ENCODE measurements around the gene HPGDS.
"Not testable (repeated sequence)": the region's sequence is repeated elsewhere in the genome, so short reads cannot be mapped to it uniquely, and the experiment has no call there.

The HPGDS gene

DNA sequence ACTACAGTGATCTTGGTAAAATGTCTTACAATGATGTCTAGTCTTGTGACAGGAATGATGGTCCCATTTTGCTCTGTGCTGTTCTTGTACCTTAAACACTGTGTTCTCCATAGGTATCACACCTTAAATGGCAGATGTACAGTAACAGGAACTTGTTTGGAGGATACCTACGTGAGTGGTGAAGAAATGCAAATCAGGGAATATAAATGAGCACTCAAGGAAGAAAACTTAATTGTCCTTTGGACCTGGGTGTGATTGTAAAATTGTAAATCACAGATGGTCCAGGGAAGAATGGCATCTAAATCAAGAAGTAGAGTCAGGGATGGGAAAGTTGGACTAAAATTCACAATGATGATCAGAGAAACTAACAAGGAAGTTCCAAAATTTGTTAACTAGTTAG, 12.7 kb downstream of the HPGDS start:
- Histone ChIP-seq H3K36me3 (ENCODE audit: control insufficient read depth, insufficient read depth, low read length) (no peaks in the 10 kb centered on the region), H3K9me3 (ENCODE audit: control insufficient read depth, low read length) (peaks cover 11% of the 10 kb centered on the region), H3K4me3 (ENCODE audit: extremely low read depth, insufficient read depth, low read length, poor library complexity, severe bottlenecking) (no peak overlapping the region), H3K4me1 (ENCODE audit: control insufficient read depth, insufficient read depth, low read length, poor library complexity, severe bottlenecking) (no peaks in the 10 kb centered on the region), H3K27ac (ENCODE audit: low read depth, low read length, severe bottlenecking) (no peak overlapping the region)
- 88 to 91% methylated on average over 1 of the region's 1 CpG for WGBS, 2 experiments (ENCODE audit: insufficient coverage in 2 of 2)

DNA sequence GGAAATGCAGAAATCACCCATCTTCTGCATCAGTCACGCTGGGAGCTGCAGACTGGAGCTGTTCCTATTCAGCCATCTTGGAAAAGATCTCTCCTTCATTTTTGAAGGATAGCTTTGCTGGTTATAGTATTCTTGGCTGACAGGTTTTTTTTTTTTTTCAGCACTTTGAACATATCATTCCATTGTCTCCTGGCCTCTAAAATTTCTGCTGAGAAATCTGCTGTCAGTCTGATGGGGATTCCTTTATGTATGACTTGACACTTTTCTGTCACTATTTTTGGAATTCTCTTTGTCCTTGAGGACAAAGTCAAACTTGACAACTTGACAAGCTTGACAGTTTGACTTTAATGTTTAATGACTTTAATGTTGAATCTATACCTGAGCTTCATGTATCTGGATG, 16.8 kb downstream of the HPGDS start:
- 100% methylated on average over 1 of the region's 1 CpG; no CpG with 5 or more reads in 1 of the 2 experiments for WGBS, 2 experiments (ENCODE audit: insufficient coverage in 2 of 2)
- Histone ChIP-seq H3K27ac (ENCODE audit: low read depth, low read length, severe bottlenecking) (no peak overlapping the region), H3K4me3 (ENCODE audit: extremely low read depth, insufficient read depth, low read length, poor library complexity, severe bottlenecking) (no peak overlapping the region), H3K4me1 (ENCODE audit: control insufficient read depth, insufficient read depth, low read length, poor library complexity, severe bottlenecking) (no peaks in the 10 kb centered on the region), H3K9me3 (ENCODE audit: control insufficient read depth, low read length) (peaks cover 11% of the 10 kb centered on the region), H3K36me3 (ENCODE audit: control insufficient read depth, insufficient read depth, low read length) (no peaks in the 10 kb centered on the region)

DNA sequence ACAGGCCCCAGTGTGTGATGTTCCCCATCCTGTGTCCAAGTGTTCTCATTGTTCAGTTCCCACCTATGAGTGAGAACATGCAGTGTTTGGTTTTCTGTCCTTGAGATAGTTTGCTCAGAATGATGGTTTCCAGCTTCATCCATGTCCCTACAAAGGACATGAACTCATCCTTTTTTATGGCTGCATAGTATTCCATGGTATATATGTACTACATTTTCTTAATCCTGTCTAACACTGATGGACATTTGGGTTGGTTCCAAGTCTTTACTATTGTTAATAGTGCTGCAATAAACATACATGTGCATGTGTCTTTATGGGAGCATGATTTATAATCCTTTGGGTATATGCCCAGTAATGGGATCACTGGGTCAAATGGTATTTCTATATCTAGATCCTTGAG, 22.7 kb downstream of the HPGDS start:
- H3K4me3 ChIP-seq (ENCODE audit: extremely low read depth, insufficient read depth, low read length, poor library complexity, severe bottlenecking); H3K4me1 ChIP-seq (ENCODE audit: control insufficient read depth, insufficient read depth, low read length, poor library complexity, severe bottlenecking); H3K27ac ChIP-seq (ENCODE audit: low read depth, low read length, severe bottlenecking); H3K36me3 ChIP-seq (ENCODE audit: control insufficient read depth, insufficient read depth, low read length); H3K9me3 ChIP-seq (ENCODE audit: control insufficient read depth, low read length): not testable (repeated sequence)

DNA sequence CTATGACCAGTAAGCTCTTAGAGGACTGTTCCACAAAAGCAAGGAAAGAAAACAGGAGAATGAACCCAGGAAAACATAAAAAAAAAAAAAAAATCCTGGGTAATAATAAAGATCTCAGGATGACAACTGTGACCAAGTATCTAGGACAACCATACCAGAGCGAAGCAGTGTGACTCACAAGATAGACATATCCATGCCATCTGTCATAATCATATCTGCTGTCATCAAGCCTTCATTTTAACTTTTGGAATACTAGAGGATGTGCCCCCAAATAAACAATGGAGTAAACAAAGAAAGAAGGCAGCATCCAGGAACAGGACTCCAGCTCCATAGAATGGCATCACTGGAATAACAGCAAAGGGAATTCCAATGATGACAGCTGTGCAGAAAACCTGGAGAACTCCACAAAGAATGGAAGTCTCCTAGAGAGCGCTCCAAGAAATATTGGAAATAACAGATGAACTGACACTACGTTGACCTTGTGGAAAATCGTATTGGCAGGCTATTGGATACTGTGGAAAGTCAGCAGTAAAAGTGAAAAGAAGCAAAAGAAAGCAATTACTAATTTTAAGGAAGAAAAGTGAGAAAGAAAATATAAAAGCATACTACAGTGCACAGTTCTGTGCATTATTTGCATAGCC, 35.3 kb downstream of the HPGDS start:
- peaks cover 2% of the 10 kb centered on the region for H3K4me1 ChIP-seq (ENCODE audit: control insufficient read depth, insufficient read depth, low read length, poor library complexity, severe bottlenecking)
- H3K4me3 ChIP-seq (ENCODE audit: extremely low read depth, insufficient read depth, low read length, poor library complexity, severe bottlenecking) = no peak overlapping the region
- H3K27ac ChIP-seq (ENCODE audit: low read depth, low read length, severe bottlenecking) = no peak overlapping the region
- WGBS, 2 experiments (ENCODE audit: insufficient coverage in 2 of 2) = 78% methylated on average over 3 of the region's 4 CpGs; no CpG with 5 or more reads in 1 of the 2 experiments
- no peaks in the 10 kb centered on the region for H3K9me3 ChIP-seq (ENCODE audit: control insufficient read depth, low read length)
- H3K36me3 ChIP-seq (ENCODE audit: control insufficient read depth, insufficient read depth, low read length) = no peaks in the 10 kb centered on the region

DNA sequence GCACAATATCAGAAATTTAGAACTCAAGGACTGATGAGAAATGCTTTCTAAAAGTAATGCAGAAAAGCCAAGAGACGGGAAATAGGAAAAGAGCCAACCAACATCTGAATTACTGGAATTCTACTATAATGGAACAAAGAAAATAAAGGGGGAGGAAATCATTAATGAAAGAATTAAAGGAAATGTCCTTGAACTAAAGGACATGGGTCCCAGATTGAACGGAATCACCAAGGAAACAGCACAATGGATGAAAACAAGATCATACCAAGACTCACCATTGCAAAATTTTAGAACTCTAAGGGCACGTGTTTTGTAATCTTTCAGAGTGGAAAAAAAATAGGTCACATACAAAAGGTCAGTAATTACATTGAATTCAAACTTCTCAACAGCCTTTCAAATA, 35.9 kb downstream of the HPGDS start:
- Histone ChIP-seq H3K9me3 (ENCODE audit: control insufficient read depth, low read length) (no peaks in the 10 kb centered on the region), H3K4me1 (ENCODE audit: control insufficient read depth, insufficient read depth, low read length, poor library complexity, severe bottlenecking) (peaks cover 2% of the 10 kb centered on the region), H3K36me3 (ENCODE audit: control insufficient read depth, insufficient read depth, low read length) (no peaks in the 10 kb centered on the region), H3K27ac (ENCODE audit: low read depth, low read length, severe bottlenecking) (no peak overlapping the region), H3K4me3 (ENCODE audit: extremely low read depth, insufficient read depth, low read length, poor library complexity, severe bottlenecking) (no peak overlapping the region)
- WGBS, 2 experiments (ENCODE audit: insufficient coverage in 2 of 2) = no CpG with 5 or more reads among the region's 3 CpGs

DNA sequence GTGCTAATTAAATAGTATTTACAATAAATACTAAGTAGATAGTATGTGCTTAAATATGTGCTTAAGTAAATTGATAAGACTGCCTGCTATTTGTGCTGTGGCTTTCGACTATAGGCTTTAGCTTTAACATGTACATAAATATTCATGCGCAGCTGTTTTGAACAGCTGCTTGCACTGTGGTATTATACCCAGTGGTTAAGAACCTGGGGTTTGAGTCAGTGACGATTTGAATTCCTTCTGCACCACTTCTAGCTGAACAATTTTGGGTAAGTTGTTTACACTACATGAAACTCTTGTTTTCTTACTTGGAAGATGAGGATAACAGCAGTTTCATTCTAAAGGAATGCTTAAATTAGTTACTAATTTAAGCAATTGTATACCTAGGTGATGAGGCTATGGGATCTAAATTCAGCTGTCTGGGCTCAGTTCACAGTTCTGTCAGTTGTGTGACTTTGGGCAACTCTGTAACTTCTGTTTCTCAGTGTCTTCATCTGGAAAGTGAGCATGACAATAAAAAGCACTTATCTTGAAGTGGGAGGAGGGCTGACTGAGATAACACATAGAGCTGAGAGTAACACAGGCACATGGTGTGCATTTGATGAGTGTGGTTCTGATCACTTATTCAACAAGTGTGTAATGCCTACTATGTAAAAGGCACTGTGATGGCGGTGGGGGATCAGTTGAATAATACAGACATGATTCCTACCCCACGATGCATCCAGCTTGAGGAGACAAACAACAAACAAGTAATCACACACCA, 37.0 kb downstream of the HPGDS start:
- H3K36me3 ChIP-seq (ENCODE audit: control insufficient read depth, insufficient read depth, low read length) = no peaks in the 10 kb centered on the region
- no peak overlapping the region for H3K27ac ChIP-seq (ENCODE audit: low read depth, low read length, severe bottlenecking)
- H3K4me1 ChIP-seq (ENCODE audit: control insufficient read depth, insufficient read depth, low read length, poor library complexity, severe bottlenecking) = peaks cover 2% of the 10 kb centered on the region
- H3K9me3 ChIP-seq (ENCODE audit: control insufficient read depth, low read length) = no peaks in the 10 kb centered on the region
- WGBS, 2 experiments (ENCODE audit: insufficient coverage in 2 of 2) = 93% methylated on average over 2 of the region's 5 CpGs; no CpG with 5 or more reads in 1 of the 2 experiments
- H3K4me3 ChIP-seq (ENCODE audit: extremely low read depth, insufficient read depth, low read length, poor library complexity, severe bottlenecking) = no peak overlapping the region

DNA sequence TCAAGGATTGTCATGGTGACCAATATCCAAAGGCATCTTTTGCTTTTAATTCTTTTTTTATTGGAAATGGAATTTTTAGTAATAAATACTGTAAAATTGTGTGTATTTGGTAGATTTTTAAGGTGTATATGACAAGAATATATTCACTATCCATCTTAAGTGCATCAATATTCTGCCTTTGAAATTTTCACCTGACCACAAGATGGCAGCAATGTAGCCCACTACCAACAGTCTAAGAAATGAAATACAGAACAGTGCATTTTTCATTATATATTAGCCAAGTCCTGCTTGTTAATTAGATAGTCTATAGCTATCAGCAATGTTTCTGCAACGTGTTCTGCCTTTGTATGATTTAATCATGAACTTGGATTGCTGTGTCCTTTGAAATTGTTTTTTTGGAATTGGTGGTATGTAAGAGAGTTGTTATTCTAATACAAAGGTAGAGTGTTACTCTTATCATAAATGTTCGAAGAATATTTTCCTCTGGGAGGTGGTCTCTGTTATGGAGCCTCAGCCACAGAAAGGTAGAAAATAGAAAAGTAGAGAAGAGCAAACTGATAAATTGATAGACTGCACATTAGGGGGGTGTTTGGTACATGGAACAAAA, 38.2 kb downstream of the HPGDS start:
- Histone ChIP-seq H3K9me3 (ENCODE audit: control insufficient read depth, low read length) (no peaks in the 10 kb centered on the region), H3K4me3 (ENCODE audit: extremely low read depth, insufficient read depth, low read length, poor library complexity, severe bottlenecking) (no peak overlapping the region), H3K27ac (ENCODE audit: low read depth, low read length, severe bottlenecking) (no peak overlapping the region), H3K4me1 (ENCODE audit: control insufficient read depth, insufficient read depth, low read length, poor library complexity, severe bottlenecking) (peaks cover 2% of the 10 kb centered on the region), H3K36me3 (ENCODE audit: control insufficient read depth, insufficient read depth, low read length) (no peaks in the 10 kb centered on the region)
- 0 to 90% methylated on average over 1 of the region's 2 CpGs for WGBS, 2 experiments (ENCODE audit: insufficient coverage in 2 of 2)

DNA sequence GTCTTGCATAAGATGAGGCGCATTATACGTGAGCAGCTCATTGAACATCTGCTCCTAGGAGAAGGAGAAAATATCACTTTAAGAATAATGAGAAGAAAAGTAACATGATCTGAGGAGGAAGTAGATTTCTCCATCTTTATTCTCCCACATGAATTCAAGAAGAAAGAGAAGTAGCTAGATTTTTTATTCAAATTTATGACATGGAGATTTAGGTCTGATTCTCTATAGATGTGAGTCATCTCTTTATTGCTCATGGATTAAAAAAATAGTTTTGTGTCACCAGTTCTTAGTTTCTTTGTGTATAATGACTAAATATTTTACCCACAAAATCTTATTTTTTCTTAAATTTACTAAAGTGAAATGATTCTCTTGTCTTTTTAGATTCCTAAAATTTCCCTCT, 40.4 kb downstream of the HPGDS start:
- no peaks in the 10 kb centered on the region for H3K36me3 ChIP-seq (ENCODE audit: control insufficient read depth, insufficient read depth, low read length)
- WGBS, 2 experiments (ENCODE audit: insufficient coverage in 2 of 2) = no CpG with 5 or more reads among the region's 2 CpGs
- peaks cover 2% of the 10 kb centered on the region for H3K4me1 ChIP-seq (ENCODE audit: control insufficient read depth, insufficient read depth, low read length, poor library complexity, severe bottlenecking)
- no peak overlapping the region for H3K27ac ChIP-seq (ENCODE audit: low read depth, low read length, severe bottlenecking)
- H3K4me3 ChIP-seq (ENCODE audit: extremely low read depth, insufficient read depth, low read length, poor library complexity, severe bottlenecking) = no peak overlapping the region
- H3K9me3 ChIP-seq (ENCODE audit: control insufficient read depth, low read length) = no peaks in the 10 kb centered on the region

DNA sequence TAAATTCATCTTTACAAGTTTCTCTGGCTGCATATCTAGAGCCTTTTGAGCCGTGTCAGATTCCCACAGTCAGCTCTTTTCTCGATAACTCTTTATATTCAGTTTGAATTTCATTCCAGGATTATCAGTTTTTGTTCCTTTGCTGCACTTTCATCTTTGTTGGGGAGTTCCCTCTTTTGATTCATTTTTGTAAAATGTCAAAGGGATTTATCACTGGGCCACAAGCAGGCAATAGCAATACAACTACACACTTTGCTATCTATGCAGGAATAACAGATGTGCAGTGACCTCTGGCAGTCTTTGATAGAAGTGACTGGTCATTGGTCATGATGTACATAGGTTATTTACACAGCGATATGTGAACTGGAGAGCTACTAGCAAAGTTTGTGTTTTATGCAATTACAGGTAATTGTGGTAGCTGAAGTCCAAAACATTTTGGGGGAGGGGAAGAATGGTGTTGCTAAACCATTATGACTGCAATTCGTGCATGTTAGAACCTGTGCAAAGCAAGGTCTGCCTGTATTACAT, 43.8 kb downstream of the HPGDS start:
- no peaks in the 10 kb centered on the region for H3K9me3 ChIP-seq (ENCODE audit: control insufficient read depth, low read length)
- H3K27ac ChIP-seq (ENCODE audit: low read depth, low read length, severe bottlenecking) = no peak overlapping the region
- 95 to 100% methylated on average over 2 to 3 of the region's 4 CpGs for WGBS, 2 experiments (ENCODE audit: insufficient coverage in 2 of 2)
- H3K4me1 ChIP-seq (ENCODE audit: control insufficient read depth, insufficient read depth, low read length, poor library complexity, severe bottlenecking) = no peaks in the 10 kb centered on the region
- H3K36me3 ChIP-seq (ENCODE audit: control insufficient read depth, insufficient read depth, low read length) = no peaks in the 10 kb centered on the region
- no peak overlapping the region for H3K4me3 ChIP-seq (ENCODE audit: extremely low read depth, insufficient read depth, low read length, poor library complexity, severe bottlenecking)

DNA sequence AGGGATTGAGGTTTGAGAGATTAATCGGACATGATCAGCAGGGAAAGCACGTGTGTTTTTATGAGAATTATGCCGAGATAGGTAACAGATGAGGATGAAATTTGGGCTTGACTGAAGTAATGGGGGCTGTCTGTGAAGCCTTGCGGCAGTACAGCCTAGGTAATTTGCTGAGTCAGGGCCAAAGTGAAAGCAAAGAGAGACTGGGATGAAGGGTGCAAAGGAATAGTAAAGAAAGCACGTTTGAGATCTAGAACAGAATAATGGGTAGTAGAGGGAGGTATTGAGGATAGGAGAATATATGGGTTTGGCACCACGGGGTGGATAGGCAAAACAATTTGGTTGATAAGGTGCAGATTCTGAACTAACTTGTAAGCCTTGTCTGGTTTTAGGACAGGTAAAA, 47.2 kb downstream of the HPGDS start:
- not testable (repeated sequence) for H3K4me3 ChIP-seq (ENCODE audit: extremely low read depth, insufficient read depth, low read length, poor library complexity, severe bottlenecking); H3K36me3 ChIP-seq (ENCODE audit: control insufficient read depth, insufficient read depth, low read length); H3K27ac ChIP-seq (ENCODE audit: low read depth, low read length, severe bottlenecking); H3K4me1 ChIP-seq (ENCODE audit: control insufficient read depth, insufficient read depth, low read length, poor library complexity, severe bottlenecking); H3K9me3 ChIP-seq (ENCODE audit: control insufficient read depth, low read length)
- 84 to 95% methylated on average over 4 to 6 of the region's 6 CpGs for WGBS, 2 experiments (ENCODE audit: insufficient coverage in 2 of 2)

DNA sequence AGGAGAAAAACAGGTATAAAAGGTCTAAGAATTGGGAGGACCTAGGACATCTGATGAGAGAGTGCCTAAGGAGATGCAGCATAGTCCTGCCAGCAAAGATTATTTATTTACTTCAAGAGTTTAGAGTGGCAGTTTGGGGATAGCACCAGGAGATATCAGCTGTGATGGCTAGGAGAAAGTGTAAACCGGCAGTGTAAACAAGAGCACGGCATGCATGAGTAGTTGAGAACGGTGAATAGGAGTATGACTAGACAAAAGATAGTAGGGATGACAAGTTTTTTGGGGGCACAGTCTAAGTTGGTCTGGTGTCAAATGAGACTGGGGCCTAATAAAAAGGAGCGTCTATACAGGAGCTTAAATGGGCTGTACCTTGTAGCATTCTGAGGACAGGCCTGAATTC, 48.7 kb downstream of the HPGDS start:
- H3K9me3 ChIP-seq (ENCODE audit: control insufficient read depth, low read length); H3K4me1 ChIP-seq (ENCODE audit: control insufficient read depth, insufficient read depth, low read length, poor library complexity, severe bottlenecking); H3K4me3 ChIP-seq (ENCODE audit: extremely low read depth, insufficient read depth, low read length, poor library complexity, severe bottlenecking); H3K27ac ChIP-seq (ENCODE audit: low read depth, low read length, severe bottlenecking): not testable (repeated sequence)
- H3K36me3 ChIP-seq (ENCODE audit: control insufficient read depth, insufficient read depth, low read length) = peaks cover 20% of the 10 kb centered on the region
- WGBS, 2 experiments (ENCODE audit: insufficient coverage in 2 of 2) = 75 to 96% methylated on average over 2 to 4 of the region's 4 CpGs
